Loucy (cell line): ENCODE measurements around the gene AGAP1.

ENCODE experiments used
- H2AFZ ChIP-seq: fragments of 200-600 bp; sonication (generic); 2 replicates; pipeline ENCODE4 v1.6.0; 2016; ENCODE audit warnings: antibody characterized with exemption, mild to moderate bottlenecking, low read length, moderate library complexity
- H3F3A ChIP-seq: fragments of 200-600 bp; 2 replicates; pipeline ENCODE4 v1.6.0; 2016; ENCODE audit warnings: antibody characterized with exemption, low read depth, mild to moderate bottlenecking
- H3K27me3 ChIP-seq: fragments of 200-600 bp; sonication (generic); 2 replicates; pipeline ENCODE4 v1.6.1; 2014; ENCODE audit warnings: low read length, mild to moderate bottlenecking; ENCODE audit not compliant: insufficient read depth, poor library complexity, severe bottlenecking
- H3K36me3 ChIP-seq: fragments of 200-600 bp; sonication (generic); 2 replicates; pipeline ENCODE4 v1.6.1; 2016; ENCODE audit warnings: low read length; ENCODE audit not compliant: insufficient read depth
- H3K4me1 ChIP-seq: fragments of 200-600 bp; sonication (generic); 2 replicates; pipeline ENCODE4 v1.5.1; 2014; ENCODE audit warnings: low read length, mild to moderate bottlenecking; ENCODE audit not compliant: insufficient read depth, poor library complexity, severe bottlenecking
- H3K4me2 ChIP-seq: fragments of 200-600 bp; sonication (generic); 2 replicates; pipeline ENCODE4 v1.6.0; 2014; ENCODE audit warnings: antibody characterized with exemption, low read length, low read depth, mild to moderate bottlenecking; ENCODE audit not compliant: poor library complexity, severe bottlenecking
- H3K4me3 ChIP-seq: fragments of 200-600 bp; sonication (generic); 2 replicates; pipeline ENCODE4 v1.5.1; 2014; ENCODE audit warnings: low read length, mild to moderate bottlenecking, mixed read lengths; ENCODE audit not compliant: poor library complexity, severe bottlenecking
- H3K79me2 ChIP-seq: fragments of 200-600 bp; sonication (generic); 2 replicates; pipeline ENCODE4 v1.6.1; 2014; ENCODE audit warnings: low read length; ENCODE audit not compliant: insufficient read depth
- H3K9ac ChIP-seq: fragments of 200-600 bp; sonication (generic); 2 replicates; pipeline ENCODE4 v1.6.0; 2014; ENCODE audit warnings: mild to moderate bottlenecking, low read depth, low read length, moderate library complexity; ENCODE audit not compliant: poor library complexity, severe bottlenecking
- H3K9me2 ChIP-seq: fragments of 200-600 bp; sonication (generic); replicated peaks from 2 replicates; pipeline ENCODE4 v1.6.1; 2016; ENCODE audit warnings: low read depth, low read length, mixed read lengths
- H3K9me3 ChIP-seq: fragments of 200-600 bp; sonication (generic); 2 replicates; pipeline ENCODE4 v1.6.1; 2014; ENCODE audit warnings: mild to moderate bottlenecking, antibody characterized with exemption, low read length, low read depth; ENCODE audit not compliant: insufficient read depth
- H4K20me1 ChIP-seq: fragments of 200-600 bp; sonication (generic); 2 replicates; pipeline ENCODE4 v1.6.0; 2014; ENCODE audit warnings: antibody characterized with exemption, low read length, mild to moderate bottlenecking; ENCODE audit not compliant: insufficient read depth, poor library complexity, severe bottlenecking
- CTCF ChIP-seq: fragments of 200-600 bp; sonication (generic); conservative IDR thresholded peaks from 2 replicates; pipeline ENCODE4 v1.5.1; 2014; ENCODE audit warnings: mild to moderate bottlenecking, antibody characterized with exemption, low read length
- EZH2phosphoT487 ChIP-seq: fragments of 200-600 bp; IDR thresholded peaks from 2 replicates; pipeline ENCODE4 v1.6.1; 2018; ENCODE audit warnings: antibody characterized with exemption, mild to moderate bottlenecking, moderate library complexity, borderline replicate concordance

AGAP1 gene

GRCh38 chr2:236102971-236103370, 609.1 kb downstream of the AGAP1 start:
- TF ChIP-seq EZH2phosphoT487 (no peak), CTCF (no peak)
- H3K4me3 ChIP-seq = no peak overlapping the region

DNA sequence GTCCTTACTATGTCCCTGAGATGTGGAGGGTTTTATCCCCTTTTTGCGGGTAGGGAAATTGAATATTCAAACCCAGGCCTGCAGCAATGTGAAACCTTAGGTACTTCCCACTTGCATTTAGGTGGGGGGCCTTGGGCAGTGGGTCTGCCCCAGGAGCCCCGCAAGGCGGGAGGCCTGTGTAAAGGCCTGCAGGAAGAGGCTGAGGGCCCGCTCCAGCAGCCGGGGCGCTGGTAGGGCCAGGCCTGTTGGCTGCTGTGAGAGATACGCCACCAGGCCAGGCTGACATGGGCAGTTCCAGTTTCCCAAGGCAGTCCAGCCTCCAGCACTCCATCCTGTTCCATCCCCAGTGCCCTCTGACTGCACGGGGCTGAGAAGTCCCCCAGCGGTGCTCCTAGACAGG, 610.1 kb downstream of the AGAP1 start:
- Histone ChIP-seq H3K36me3 (no peaks in the 10 kb centered on the region), H3K4me2 (no peak overlapping the region), H2AFZ (no peak overlapping the region), H3K9me2 (no peaks in the 10 kb centered on the region), H4K20me1 (no peaks in the 10 kb centered on the region), H3K4me3 (no peak overlapping the region), H3K79me2 (no peaks in the 10 kb centered on the region), H3K4me1 (no peaks in the 10 kb centered on the region), H3K9me3 (no peaks in the 10 kb centered on the region), H3K27me3 (no peaks in the 10 kb centered on the region), H3F3A (no peaks in the 10 kb centered on the region), H3K9ac (no peak overlapping the region)
- TF ChIP-seq CTCF (no peak), EZH2phosphoT487 (no peak)

More at GRCh38 chr2:236102971-236103370, 609.1 kb downstream of the AGAP1 start:
- H3K4me1 ChIP-seq = no peaks in the 10 kb centered on the region
- no peaks in the 10 kb centered on the region for H3K36me3 ChIP-seq
- H3K4me2 ChIP-seq = no peak overlapping the region
- no peaks in the 10 kb centered on the region for H3K9me2 ChIP-seq
- H2AFZ ChIP-seq = no peak overlapping the region
- no peaks in the 10 kb centered on the region for H3K27me3 ChIP-seq
- no peaks in the 10 kb centered on the region for H3K9me3 ChIP-seq
- no peaks in the 10 kb centered on the region for H3F3A ChIP-seq
- no peaks in the 10 kb centered on the region for H4K20me1 ChIP-seq
- H3K79me2 ChIP-seq = no peaks in the 10 kb centered on the region
- no peak overlapping the region for H3K9ac ChIP-seq

GRCh38 chr2:236105955-236106607, 612.2 kb downstream of the AGAP1 start:
- H4K20me1 ChIP-seq = no peaks in the 10 kb centered on the region
- no peaks in the 10 kb centered on the region for H3K79me2 ChIP-seq
- H3K27me3 ChIP-seq = no peaks in the 10 kb centered on the region
- H3K9me3 ChIP-seq = no peaks in the 10 kb centered on the region
- TF ChIP-seq CTCF (no peak), EZH2phosphoT487 (no peak)
- no peaks in the 10 kb centered on the region for H3K9me2 ChIP-seq
- no peak overlapping the region for H3K4me2 ChIP-seq
- H3F3A ChIP-seq = no peaks in the 10 kb centered on the region
- H2AFZ ChIP-seq = no peak overlapping the region
- no peaks in the 10 kb centered on the region for H3K36me3 ChIP-seq
- H3K4me3 ChIP-seq = no peak overlapping the region
- no peak overlapping the region for H3K9ac ChIP-seq
- no peaks in the 10 kb centered on the region for H3K4me1 ChIP-seq
